ENCODE results near the gene TMCC2.

GRCh38 chr1:205179842-205180241, 47.9 kb upstream of the TMCC2 start:
- TF ChIP-seq CTCF (IDR thresholded peaks at IDR 0.05; ENCODE audit: control extremely low read depth in 1 of 3, insufficient read depth in 1 of 3, low read depth in 1 of 3, low read length in 3 of 3): no peak
- TF ChIP-seq EZH2 (IDR thresholded peaks at IDR 0.05; ENCODE audit: low read depth, low read length, severe bottlenecking): no peak

Data from H1 (cell line).